IPS DF 6.9 (cell line): ENCODE results near the gene VWA1.
"Not testable (repeated sequence)": the region's sequence is repeated elsewhere in the genome, so short reads cannot be mapped to it uniquely, and the experiment has no call there.

Experiments
- DNase-seq: peaks from one replicate; pipeline ENCODE4 v3.0.0-alpha.2; 2013; ENCODE audit warnings: low read depth, low spot score
- H3K27ac ChIP-seq: one replicate; pipeline ENCODE4 v1.5.1; 2013; ENCODE audit warnings: low read length, control low read depth
- H3K27me3 ChIP-seq: 2 replicates; pipeline ENCODE4 v1.6.1; 2013; ENCODE audit warnings: mild to moderate bottlenecking, low read length; ENCODE audit not compliant: control insufficient read depth, insufficient read depth
- H3K36me3 ChIP-seq: 2 replicates; pipeline ENCODE4 v1.6.1; 2013; ENCODE audit warnings: low read length; ENCODE audit not compliant: control insufficient read depth, insufficient read depth
- H3K4me1 ChIP-seq: 2 replicates; pipeline ENCODE4 v1.6.1; 2013; ENCODE audit warnings: low read length; ENCODE audit not compliant: control insufficient read depth, insufficient read depth
- H3K4me3 ChIP-seq: 2 replicates; pipeline ENCODE4 v1.5.1; 2013; ENCODE audit warnings: mild to moderate bottlenecking, low read length
- H3K9me3 ChIP-seq: 2 replicates; pipeline ENCODE4 v1.6.1; 2013; ENCODE audit warnings: low read length, inconsistent platforms; ENCODE audit not compliant: control insufficient read depth, insufficient read depth
- WGBS: extraction: QIAGEN DNeasy Blood & Tissue Kit; methylation state at CpG from one replicate; pipeline ENCODE4 v1.1.7; 2013; ENCODE audit warnings: mixed read lengths, missing lambda C conversion rate; ENCODE audit not compliant: insufficient read length, insufficient coverage; 5-methylcytosine and 5-hydroxymethylcytosine counted together

The VWA1 gene

DNA sequence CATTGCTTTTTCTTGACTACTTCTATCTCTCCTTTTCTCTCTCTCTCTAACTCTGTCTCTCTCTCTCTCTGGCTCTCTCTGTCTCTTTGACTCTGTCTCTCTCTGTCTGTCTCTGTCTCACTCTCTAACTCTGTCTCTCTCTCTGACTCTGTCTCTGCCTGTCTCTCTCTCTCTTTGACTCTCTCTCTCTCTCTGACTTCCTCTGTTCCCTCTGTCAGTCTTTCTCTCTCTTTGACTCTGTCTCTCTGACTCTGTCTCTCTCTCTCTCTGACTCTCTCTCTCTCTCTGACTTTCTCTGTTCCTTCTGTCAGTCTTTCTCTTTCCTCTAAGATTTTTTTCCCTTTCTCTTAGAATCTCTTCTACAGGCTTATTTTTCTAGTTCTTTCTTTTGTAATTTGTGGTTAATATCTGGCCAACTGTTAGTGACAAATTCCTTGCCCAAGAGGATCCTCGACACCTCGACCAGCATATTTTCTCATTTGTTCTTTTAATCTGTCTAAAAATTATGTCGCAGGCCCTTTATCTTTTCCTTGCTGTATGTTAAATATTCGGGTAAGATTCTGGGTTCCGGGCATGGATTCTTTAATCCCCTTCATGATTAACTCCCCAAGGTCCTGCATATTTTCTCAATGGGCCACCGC lies 13.7 kb downstream of the VWA1 start, which contains the start of gene ATAD3C:
ATAD3C (plus strand) TSS at position 591 of the 641 bp plus-strand sequence. CDS start 995 bp downstream, outside the sequence.
- DNase-seq: no peak
- whole genome bisulfite sequencing: no CpG with 5 or more reads among the region's 6 CpGs
- Histone ChIP-seq H3K27ac (no peak within 1 kb of the TSS), H3K27me3 (no peaks in the 10 kb centered on the region), H3K4me1 (no peaks in the 10 kb centered on the region), H3K9me3 (no peaks in the 10 kb centered on the region), H3K36me3 (no peaks in the 10 kb centered on the region), H3K4me3 (no peak within 1 kb of the TSS)

GRCh38 chr1:1450616-1451015 lies 15.1 kb downstream of the VWA1 start:
- H3K36me3 ChIP-seq, H3K27me3 ChIP-seq, H3K27ac ChIP-seq, H3K4me1 ChIP-seq, H3K9me3 ChIP-seq, DNase-seq, H3K4me3 ChIP-seq: not testable (repeated sequence)
- WGBS: no CpG with 5 or more reads among the region's 22 CpGs

- Histone ChIP-seq H3K4me3 (no peak overlapping the region), H3K4me1 (no peaks in the 10 kb centered on the region), H3K27ac (no peak overlapping the region), H3K9me3 (no peaks in the 10 kb centered on the region), H3K36me3 (no peaks in the 10 kb centered on the region), H3K27me3 (no peaks in the 10 kb centered on the region)
- DNase-seq: no peak
- WGBS: no CpG with 5 or more reads among the region's 26 CpGs
These were observed 16.3 kb downstream of the VWA1 start for GRCh38 chr1:1451696-1452364.

DNA sequence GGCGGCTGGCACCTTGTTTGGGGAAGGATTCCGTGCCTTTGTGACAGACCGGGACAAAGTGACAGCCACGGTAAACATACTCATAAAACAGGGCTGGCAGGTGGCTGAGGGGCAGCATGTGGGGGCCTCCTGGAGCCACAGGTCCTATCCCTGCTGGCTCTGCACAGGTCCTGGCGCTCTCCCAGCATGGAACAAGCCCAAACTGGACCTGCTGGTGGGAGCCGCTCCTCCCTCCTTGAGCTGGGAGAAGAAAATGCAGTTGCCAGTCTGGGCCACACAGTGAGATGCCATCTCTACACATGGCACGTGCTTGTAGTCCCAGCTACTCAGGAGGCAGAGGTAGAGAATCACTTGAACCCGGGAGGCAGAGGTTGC lies 16.9 kb downstream of the VWA1 start:
- not testable (repeated sequence) for H3K27ac ChIP-seq, DNase-seq, H3K4me1 ChIP-seq, H3K27me3 ChIP-seq, H3K9me3 ChIP-seq, H3K36me3 ChIP-seq, H3K4me3 ChIP-seq
- WGBS: no CpG with 5 or more reads among the region's 8 CpGs

DNA sequence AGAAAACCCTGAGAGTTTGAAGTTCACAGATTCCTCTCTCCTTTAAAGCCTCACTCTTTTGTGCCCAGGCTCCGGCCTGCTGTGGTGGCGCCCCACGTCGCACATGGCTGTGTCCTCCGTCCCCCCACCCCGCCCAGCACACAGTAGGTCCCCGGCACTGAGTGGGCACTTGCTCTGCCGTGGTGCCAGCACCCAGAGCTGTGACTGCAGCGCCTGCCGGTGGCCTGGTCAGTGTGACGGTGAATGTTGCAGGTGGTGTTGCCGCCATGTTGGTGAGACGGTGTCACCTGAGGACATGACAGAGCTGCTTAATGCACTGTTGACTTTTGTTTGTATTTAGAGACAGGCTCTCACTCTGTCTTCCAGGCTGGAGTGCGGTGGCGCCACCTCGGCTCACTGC lies 17.4 kb downstream of the VWA1 start:
- Histone ChIP-seq H3K27me3 (no peaks in the 10 kb centered on the region), H3K27ac (no peak overlapping the region), H3K4me1 (no peaks in the 10 kb centered on the region), H3K36me3 (no peaks in the 10 kb centered on the region), H3K4me3 (no peak overlapping the region), H3K9me3 (no peaks in the 10 kb centered on the region)
- no CpG with 5 or more reads among the region's 16 CpGs for WGBS
- no peak for DNase-seq

- H3K36me3 ChIP-seq, H3K4me1 ChIP-seq, H3K4me3 ChIP-seq, H3K27ac ChIP-seq, H3K27me3 ChIP-seq, H3K9me3 ChIP-seq, DNase-seq: not testable (repeated sequence)
- WGBS: no CpG with 5 or more reads among the region's 41 CpGs
These were observed 19.0 kb downstream of the VWA1 start for GRCh38 chr1:1454286-1455056.

GRCh38 chr1:1455366-1455884 lies 19.9 kb downstream of the VWA1 start:
- no peak overlapping the region for H3K4me3 ChIP-seq
- no peaks in the 10 kb centered on the region for H3K4me1 ChIP-seq
- H3K27ac ChIP-seq: no peak overlapping the region
- WGBS: no CpG with 5 or more reads among the region's 30 CpGs
- H3K36me3 ChIP-seq: no peaks in the 10 kb centered on the region
- no peak for DNase-seq
- H3K9me3 ChIP-seq: no peaks in the 10 kb centered on the region
- no peaks in the 10 kb centered on the region for H3K27me3 ChIP-seq

GRCh38 chr1:1455934-1456333 lies 20.4 kb downstream of the VWA1 start:
- H3K27ac ChIP-seq, H3K4me3 ChIP-seq, H3K9me3 ChIP-seq, H3K4me1 ChIP-seq, H3K36me3 ChIP-seq, H3K27me3 ChIP-seq, DNase-seq: not testable (repeated sequence)
- no CpG with 5 or more reads among the region's 15 CpGs for WGBS

DNA sequence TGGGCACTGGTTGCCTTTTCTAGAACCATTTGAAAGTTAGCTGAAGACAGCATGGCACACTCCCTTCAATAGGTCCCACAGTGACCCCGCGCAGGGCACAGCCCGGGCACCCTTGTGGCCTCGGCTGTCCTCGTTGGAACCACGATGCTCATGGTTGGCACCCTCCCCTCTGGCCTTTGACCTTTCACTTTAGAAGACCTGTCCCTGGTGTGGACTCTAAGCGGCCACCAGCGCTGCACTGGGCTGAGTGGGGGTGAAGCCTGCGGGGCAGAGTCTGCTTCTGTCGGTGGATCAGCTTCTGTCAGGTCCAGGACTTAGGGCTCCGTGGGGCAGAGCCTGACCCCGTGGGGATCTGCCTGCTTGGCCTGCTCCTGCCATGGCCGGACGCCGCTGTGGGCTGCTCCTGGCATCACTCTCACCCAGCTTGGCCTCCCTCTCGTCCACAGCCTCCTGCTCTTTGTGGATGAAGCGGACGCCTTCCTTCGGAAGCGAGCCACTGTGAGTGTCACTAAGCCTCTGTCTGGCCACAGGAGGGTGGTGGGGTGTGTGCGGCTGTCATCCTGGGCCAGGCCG lies 21.3 kb downstream of the VWA1 start:
- H3K9me3 ChIP-seq, DNase-seq, H3K27me3 ChIP-seq, H3K4me1 ChIP-seq, H3K27ac ChIP-seq, H3K36me3 ChIP-seq, H3K4me3 ChIP-seq: not testable (repeated sequence)
- WGBS: no CpG with 5 or more reads among the region's 22 CpGs

DNA sequence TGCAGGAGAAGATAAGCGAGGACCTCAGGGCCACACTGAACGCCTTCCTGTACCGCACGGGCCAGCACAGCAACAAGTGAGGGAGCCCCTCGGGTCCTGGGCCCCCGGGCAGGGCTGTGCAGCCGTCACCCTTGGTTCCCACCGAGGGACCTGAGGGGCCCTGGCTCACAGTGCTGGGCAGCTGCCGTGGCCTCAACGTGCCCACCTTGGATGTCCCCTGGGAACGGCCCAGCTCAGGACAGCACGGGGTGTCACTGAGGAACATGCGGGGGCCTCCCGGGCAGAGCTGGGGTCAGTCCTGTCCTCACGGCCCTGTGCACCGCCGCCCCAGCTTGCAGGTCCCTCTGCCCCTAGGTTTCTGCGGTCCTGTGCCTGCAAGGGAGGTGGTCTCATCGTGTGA lies 23.7 kb downstream of the VWA1 start:
- no CpG with 5 or more reads among the region's 19 CpGs for WGBS
- H3K27me3 ChIP-seq, H3K4me1 ChIP-seq, H3K36me3 ChIP-seq, H3K9me3 ChIP-seq, H3K27ac ChIP-seq, DNase-seq, H3K4me3 ChIP-seq: not testable (repeated sequence)
